ENCODE data around the gene TNNI2.

DNA sequence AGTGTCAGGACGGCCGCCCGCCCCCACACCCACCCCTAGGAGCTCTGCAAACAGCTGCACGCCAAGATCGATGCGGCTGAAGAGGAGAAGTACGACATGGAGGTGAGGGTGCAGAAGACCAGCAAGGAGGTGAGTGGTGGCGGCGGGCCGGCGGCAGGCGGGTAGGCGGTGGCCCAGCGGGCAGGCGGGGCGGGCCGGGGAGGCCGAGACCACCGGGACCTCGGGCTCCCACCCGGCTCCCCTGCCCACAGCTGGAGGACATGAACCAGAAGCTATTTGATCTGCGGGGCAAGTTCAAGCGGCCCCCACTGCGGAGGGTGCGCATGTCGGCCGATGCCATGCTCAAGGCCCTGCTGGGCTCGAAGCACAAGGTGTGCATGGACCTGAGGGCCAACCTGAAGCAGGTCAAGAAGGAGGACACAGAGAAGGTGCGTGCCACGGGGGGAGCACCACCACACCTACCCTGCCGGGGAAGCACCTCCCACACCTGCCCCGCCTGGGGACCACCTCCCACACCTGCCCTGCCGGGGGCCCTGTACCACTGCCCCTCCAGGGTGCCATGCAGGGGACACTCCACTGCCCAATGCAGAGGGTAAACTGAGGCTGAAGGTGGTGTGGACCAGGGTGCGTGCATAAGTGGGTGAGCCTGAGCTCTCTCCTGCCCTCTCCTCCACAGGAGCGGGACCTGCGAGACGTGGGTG lies 2.1 kb downstream of the TNNI2 start:
- TF ChIP-seq EZH2 (IDR thresholded peaks at IDR 0.05) (no peak), POLR2AphosphoS5 (IDR thresholded peaks at IDR 0.05; ENCODE audit: borderline replicate concordance, low read depth, low read length) (no peak)
